Mesendoderm (in vitro differentiated cells): Measurements from ENCODE around the gene SKAP1.

ENCODE experiments used
- DNase-seq: peaks from one replicate; pipeline ENCODE4 v3.0.0; 2013
- H2AK5ac ChIP-seq: 2 replicates; pipeline ENCODE4 v1.6.1; 2013; ENCODE audit warnings: low read length, inconsistent platforms
- H2BK120ac ChIP-seq: 2 replicates; pipeline ENCODE4 v1.6.1; 2013; ENCODE audit warnings: low read depth, mild to moderate bottlenecking, low read length, moderate library complexity, mixed read lengths
- H2BK15ac ChIP-seq: replicated peaks from 2 replicates; pipeline ENCODE4 v1.6.1; 2013; ENCODE audit warnings: low read depth, mild to moderate bottlenecking, moderate library complexity
- H2BK5ac ChIP-seq: 2 replicates; pipeline ENCODE4 v1.6.1; 2013; ENCODE audit warnings: low read length, inconsistent platforms
- H3K18ac ChIP-seq: 2 replicates; pipeline ENCODE4 v1.6.1; 2013; ENCODE audit warnings: mild to moderate bottlenecking, low read length, mixed read lengths
- H3K23ac ChIP-seq: one replicate; pipeline ENCODE4 v1.6.1; 2013; ENCODE audit warnings: low read length
- H3K27ac ChIP-seq: 2 replicates; pipeline ENCODE4 v1.5.1; 2013; ENCODE audit warnings: low read depth, mild to moderate bottlenecking, inconsistent platforms, low read length, moderate library complexity
- H3K27me3 ChIP-seq: 2 replicates; pipeline ENCODE4 v1.6.1; 2013; ENCODE audit warnings: low read length, control low read depth, mild to moderate bottlenecking, inconsistent platforms; ENCODE audit not compliant: insufficient read depth, poor library complexity
- H3K36me3 ChIP-seq: 2 replicates; pipeline ENCODE4 v1.6.1; 2013; ENCODE audit warnings: low read length, inconsistent platforms; ENCODE audit not compliant: control insufficient read depth, insufficient read depth
- H3K4ac ChIP-seq: one replicate; pipeline ENCODE4 v1.6.1; 2013; ENCODE audit warnings: low read depth, mild to moderate bottlenecking, low read length, moderate library complexity
- H3K4me1 ChIP-seq: 2 replicates; pipeline ENCODE4 v1.6.1; 2013; ENCODE audit warnings: low read depth, low read length, inconsistent platforms; ENCODE audit not compliant: control insufficient read depth
- H3K4me2 ChIP-seq: 2 replicates; pipeline ENCODE4 v1.6.1; 2013; ENCODE audit warnings: low read length
- H3K4me3 ChIP-seq: 2 replicates; pipeline ENCODE4 v1.5.1; 2013; ENCODE audit warnings: mild to moderate bottlenecking, low read length
- H3K56ac ChIP-seq: one replicate; pipeline ENCODE4 v1.6.1; 2013; ENCODE audit warnings: low read length
- H3K79me1 ChIP-seq: 2 replicates; pipeline ENCODE4 v1.6.1; 2013; ENCODE audit warnings: low read length, inconsistent platforms
- H3K79me2 ChIP-seq: 2 replicates; pipeline ENCODE4 v1.6.1; 2013; ENCODE audit warnings: mild to moderate bottlenecking, low read length; ENCODE audit not compliant: control insufficient read depth, insufficient read depth
- H3K9ac ChIP-seq: 2 replicates; pipeline ENCODE4 v1.6.1; 2013; ENCODE audit warnings: low read length, inconsistent platforms
- H4K5ac ChIP-seq: one replicate; pipeline ENCODE4 v1.6.1; 2013; ENCODE audit warnings: low read length
- H4K8ac ChIP-seq: one replicate; pipeline ENCODE4 v1.6.1; 2013; ENCODE audit warnings: low read depth, mild to moderate bottlenecking, control low read depth, low read length, moderate library complexity
- WGBS: extraction: QIAGEN DNeasy Blood & Tissue Kit; methylation state at CpG from one replicate; pipeline ENCODE4 v1.1.7; 2013; ENCODE audit warnings: low lambda C conversion rate, missing lambda C conversion rate; ENCODE audit not compliant: insufficient coverage; ENCODE audit errors: extremely low coverage; 5-methylcytosine and 5-hydroxymethylcytosine counted together

Gene SKAP1

GRCh38 chr17:48131216-48131824, 298.7 kb downstream of the SKAP1 start:
- H3K23ac ChIP-seq = no peak overlapping the region

DNA sequence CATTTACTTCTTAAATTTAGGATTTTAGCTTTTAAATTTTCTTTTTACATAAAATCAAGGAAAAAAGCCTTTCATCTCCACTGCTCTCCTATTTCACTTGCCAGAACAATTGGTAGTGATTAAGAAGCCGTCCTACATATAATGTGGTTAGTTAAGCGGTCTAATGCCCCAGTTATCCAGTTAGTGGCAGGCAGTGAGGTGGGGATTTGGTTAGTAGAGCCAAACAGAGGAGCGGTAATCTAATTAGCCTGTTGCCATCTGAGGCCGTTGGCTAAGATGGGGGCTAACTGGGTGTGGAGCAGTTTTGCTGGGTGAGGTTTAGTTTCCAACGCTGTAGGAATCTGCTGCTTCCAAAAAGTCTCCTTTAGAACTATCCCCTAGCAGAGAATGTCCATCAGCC, 300.0 kb downstream of the SKAP1 start:
- Histone ChIP-seq H3K79me2 (no peaks in the 10 kb centered on the region), H3K27me3 (no peaks in the 10 kb centered on the region), H4K5ac (no peak overlapping the region), H3K79me1 (no peaks in the 10 kb centered on the region), H3K23ac (no peak overlapping the region), H3K4me1 (no peaks in the 10 kb centered on the region), H3K27ac (no peak overlapping the region), H3K4me2 (no peak overlapping the region), H2BK15ac (no peak overlapping the region), H3K56ac (no peak overlapping the region), H4K8ac (no peak overlapping the region), H2BK120ac (no peak overlapping the region), H2AK5ac (no peak overlapping the region), H2BK5ac (no peak overlapping the region), H3K9ac (no peak overlapping the region), H3K4me3 (no peak overlapping the region), H3K4ac (no peak overlapping the region), H3K18ac (no peak overlapping the region), H3K36me3 (no peaks in the 10 kb centered on the region)
- WGBS = no CpG with 5 or more reads among the region's 5 CpGs
- peak; percentile 11 for DNase-seq

More at GRCh38 chr17:48131216-48131824, 298.7 kb downstream of the SKAP1 start:
- Histone ChIP-seq H2AK5ac (no peak overlapping the region), H3K4me1 (no peaks in the 10 kb centered on the region), H2BK120ac (no peak overlapping the region), H3K4ac (no peak overlapping the region), H3K79me1 (no peaks in the 10 kb centered on the region), H2BK15ac (no peak overlapping the region), H3K9ac (no peak overlapping the region), H3K4me3 (no peak overlapping the region), H4K5ac (no peak overlapping the region), H3K27ac (no peak overlapping the region), H2BK5ac (no peak overlapping the region), H3K27me3 (no peaks in the 10 kb centered on the region), H3K56ac (no peak overlapping the region), H3K18ac (no peak overlapping the region), H3K4me2 (no peak overlapping the region), H4K8ac (no peak overlapping the region), H3K79me2 (no peaks in the 10 kb centered on the region), H3K36me3 (no peaks in the 10 kb centered on the region)
- DNase-seq = peak; percentile 90
- WGBS = no CpG with 5 or more reads among the region's 4 CpGs

GRCh38 chr17:48128400-48128799, 301.6 kb downstream of the SKAP1 start:
- Histone ChIP-seq H2BK5ac (no peak overlapping the region), H3K4me2 (no peak overlapping the region), H3K56ac (no peak overlapping the region), H2BK15ac (no peak overlapping the region), H3K79me2 (no peaks in the 10 kb centered on the region), H3K79me1 (no peaks in the 10 kb centered on the region), H3K18ac (no peak overlapping the region), H2BK120ac (no peak overlapping the region), H4K5ac (no peak overlapping the region), H3K27me3 (no peaks in the 10 kb centered on the region), H3K23ac (no peak overlapping the region), H3K27ac (no peak overlapping the region), H2AK5ac (no peak overlapping the region), H3K4me1 (no peaks in the 10 kb centered on the region), H3K9ac (no peak overlapping the region), H3K4ac (no peak overlapping the region), H4K8ac (no peak overlapping the region), H3K4me3 (no peak overlapping the region), H3K36me3 (no peaks in the 10 kb centered on the region)
- no CpG with 5 or more reads among the region's 5 CpGs for WGBS
- DNase-seq = no peak

GRCh38 chr17:48127371-48128051, 302.5 kb downstream of the SKAP1 start:
- H3K79me1 ChIP-seq = no peaks in the 10 kb centered on the region
- H3K9ac ChIP-seq = no peak overlapping the region
- H2AK5ac ChIP-seq = no peak overlapping the region
- H3K27ac ChIP-seq = no peak overlapping the region
- H3K56ac ChIP-seq = no peak overlapping the region
- no peaks in the 10 kb centered on the region for H3K79me2 ChIP-seq
- no CpG with 5 or more reads among the region's 9 CpGs for WGBS
- no peak overlapping the region for H3K18ac ChIP-seq
- H3K36me3 ChIP-seq = no peaks in the 10 kb centered on the region
- DNase-seq = peak; percentile 34
- no peak overlapping the region for H3K23ac ChIP-seq
- no peak overlapping the region for H2BK120ac ChIP-seq
- no peak overlapping the region for H3K4me3 ChIP-seq
- no peak overlapping the region for H4K5ac ChIP-seq
- H3K4me2 ChIP-seq = no peak overlapping the region
- no peak overlapping the region for H4K8ac ChIP-seq
- no peak overlapping the region for H3K4ac ChIP-seq
- H2BK15ac ChIP-seq = no peak overlapping the region
- no peak overlapping the region for H2BK5ac ChIP-seq
- no peaks in the 10 kb centered on the region for H3K27me3 ChIP-seq
- no peaks in the 10 kb centered on the region for H3K4me1 ChIP-seq

GRCh38 chr17:48126532-48126850, 303.5 kb downstream of the SKAP1 start:
- no peaks in the 10 kb centered on the region for H3K79me2 ChIP-seq
- no peak overlapping the region for H3K4ac ChIP-seq
- H3K4me1 ChIP-seq = no peaks in the 10 kb centered on the region
- H3K79me1 ChIP-seq = no peaks in the 10 kb centered on the region
- no peak overlapping the region for H3K4me3 ChIP-seq
- H2AK5ac ChIP-seq = no peak overlapping the region
- H3K36me3 ChIP-seq = no peaks in the 10 kb centered on the region
- H4K8ac ChIP-seq = no peak overlapping the region
- no peak overlapping the region for H4K5ac ChIP-seq
- no peak overlapping the region for H2BK15ac ChIP-seq
- H3K18ac ChIP-seq = no peak overlapping the region
- WGBS = no CpG with 5 or more reads among the region's 7 CpGs
- H3K4me2 ChIP-seq = no peak overlapping the region
- H3K23ac ChIP-seq = no peak overlapping the region
- H3K56ac ChIP-seq = no peak overlapping the region
- no peak overlapping the region for H3K27ac ChIP-seq
- H2BK5ac ChIP-seq = no peak overlapping the region
- H2BK120ac ChIP-seq = no peak overlapping the region
- no peak overlapping the region for H3K9ac ChIP-seq
- DNase-seq = no peak
- H3K27me3 ChIP-seq = no peaks in the 10 kb centered on the region
